ENCODE data around the gene TMEM14C. TPM values are rescaled to one million over a fixed set of nuclear protein-coding genes. Genes with fewer than 3 reads are reported as not detected.

The TMEM14C gene
- total and polyA plus RNA-seq, 2 experiments from 2014 or later = 123 to 232 TPM

DNA sequence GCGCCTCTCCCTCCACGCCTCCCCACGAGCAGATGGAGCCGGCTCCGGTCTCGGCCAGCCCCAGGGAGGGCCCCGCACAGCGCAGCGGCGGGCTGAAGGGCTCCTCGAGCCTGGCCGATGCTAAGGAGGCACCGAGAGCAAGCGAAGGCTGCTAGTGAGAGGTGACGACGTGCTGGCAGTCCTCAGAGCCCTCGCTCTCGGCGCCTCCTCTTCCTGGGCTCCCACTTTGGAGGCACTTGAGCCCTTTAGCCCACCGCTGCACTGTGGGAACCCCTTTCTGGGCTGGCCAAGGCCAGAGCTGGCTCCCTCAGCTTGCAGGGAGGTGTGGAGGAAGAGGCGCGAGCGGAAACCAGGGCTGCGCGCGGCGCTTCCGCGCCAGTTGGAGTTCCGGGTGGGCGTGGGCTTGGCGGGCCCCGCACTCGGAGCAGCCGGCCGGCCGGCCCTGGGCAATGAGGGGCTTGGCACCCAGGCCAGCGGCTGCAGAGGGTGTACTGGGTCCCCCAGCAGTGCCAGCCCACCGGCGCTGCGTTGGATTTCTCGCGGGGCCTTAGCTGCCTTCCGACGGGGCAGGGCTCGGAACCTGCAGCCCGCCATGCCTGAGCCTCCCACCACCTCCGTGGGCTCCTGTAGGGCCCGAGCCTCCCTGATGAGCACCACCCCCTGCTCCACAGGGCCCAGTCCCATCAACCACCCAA, 2.5 kb upstream of the TMEM14C start:
- Histone ChIP-seq H3K79me2 (replicated peaks; ENCODE audit: insufficient read depth) (peaks cover 22% of the 10 kb centered on the region), H3K4me1 (ENCODE audit: insufficient read depth) (peaks cover 19% of the 10 kb centered on the region), H3K4me3 (no peak overlapping the region), H2AFZ (no peak overlapping the region), H3K27ac (ENCODE audit: low read depth) (no peak overlapping the region), H4K20me1 (replicated peaks; ENCODE audit: insufficient read depth) (no peaks in the 10 kb centered on the region), H3F3A (replicated peaks; ENCODE audit: low read depth) (peaks cover 23% of the 10 kb centered on the region), H3K9me2 (ENCODE audit: insufficient read depth) (no peaks in the 10 kb centered on the region), H3K27me3 (ENCODE audit: insufficient read depth) (no peaks in the 10 kb centered on the region), H3K36me3 (ENCODE audit: insufficient read depth) (peaks cover 5% of the 10 kb centered on the region; the same call in 1 of the 2 replicates), H3K4me2 (no peak overlapping the region)
- DNase-seq (ENCODE audit: low spot score) = no peak
- no peak for TF ChIP-seq NANOG (IDR thresholded peaks at IDR 0.05; ENCODE audit: borderline replicate concordance)
- no peak for TF ChIP-seq ZNF114 (CRISPR knock-in tag; IDR thresholded peaks at IDR 0.05)
- no peak for TF ChIP-seq JUNB (IDR thresholded peaks at IDR 0.05; ENCODE audit: unreplicated experiment)
- TF ChIP-seq, protein P1, sequence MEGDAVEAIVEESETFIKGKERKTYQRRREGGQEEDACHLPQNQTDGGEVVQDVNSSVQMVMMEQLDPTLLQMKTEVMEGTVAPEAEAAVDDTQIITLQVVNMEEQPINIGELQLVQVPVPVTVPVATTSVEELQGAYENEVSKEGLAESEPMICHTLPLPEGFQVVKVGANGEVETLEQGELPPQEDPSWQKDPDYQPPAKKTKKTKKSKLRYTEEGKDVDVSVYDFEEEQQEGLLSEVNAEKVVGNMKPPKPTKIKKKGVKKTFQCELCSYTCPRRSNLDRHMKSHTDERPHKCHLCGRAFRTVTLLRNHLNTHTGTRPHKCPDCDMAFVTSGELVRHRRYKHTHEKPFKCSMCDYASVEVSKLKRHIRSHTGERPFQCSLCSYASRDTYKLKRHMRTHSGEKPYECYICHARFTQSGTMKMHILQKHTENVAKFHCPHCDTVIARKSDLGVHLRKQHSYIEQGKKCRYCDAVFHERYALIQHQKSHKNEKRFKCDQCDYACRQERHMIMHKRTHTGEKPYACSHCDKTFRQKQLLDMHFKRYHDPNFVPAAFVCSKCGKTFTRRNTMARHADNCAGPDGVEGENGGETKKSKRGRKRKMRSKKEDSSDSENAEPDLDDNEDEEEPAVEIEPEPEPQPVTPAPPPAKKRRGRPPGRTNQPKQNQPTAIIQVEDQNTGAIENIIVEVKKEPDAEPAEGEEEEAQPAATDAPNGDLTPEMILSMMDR (conservative IDR thresholded peaks at IDR 0.05; ENCODE audit: low read depth in 2 of 2) = no peak
- TF ChIP-seq, protein P2, sequence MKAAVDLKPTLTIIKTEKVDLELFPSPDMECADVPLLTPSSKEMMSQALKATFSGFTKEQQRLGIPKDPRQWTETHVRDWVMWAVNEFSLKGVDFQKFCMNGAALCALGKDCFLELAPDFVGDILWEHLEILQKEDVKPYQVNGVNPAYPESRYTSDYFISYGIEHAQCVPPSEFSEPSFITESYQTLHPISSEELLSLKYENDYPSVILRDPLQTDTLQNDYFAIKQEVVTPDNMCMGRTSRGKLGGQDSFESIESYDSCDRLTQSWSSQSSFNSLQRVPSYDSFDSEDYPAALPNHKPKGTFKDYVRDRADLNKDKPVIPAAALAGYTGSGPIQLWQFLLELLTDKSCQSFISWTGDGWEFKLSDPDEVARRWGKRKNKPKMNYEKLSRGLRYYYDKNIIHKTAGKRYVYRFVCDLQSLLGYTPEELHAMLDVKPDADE (IDR thresholded peaks at IDR 0.05) = no peak
- TF ChIP-seq, protein P3, sequence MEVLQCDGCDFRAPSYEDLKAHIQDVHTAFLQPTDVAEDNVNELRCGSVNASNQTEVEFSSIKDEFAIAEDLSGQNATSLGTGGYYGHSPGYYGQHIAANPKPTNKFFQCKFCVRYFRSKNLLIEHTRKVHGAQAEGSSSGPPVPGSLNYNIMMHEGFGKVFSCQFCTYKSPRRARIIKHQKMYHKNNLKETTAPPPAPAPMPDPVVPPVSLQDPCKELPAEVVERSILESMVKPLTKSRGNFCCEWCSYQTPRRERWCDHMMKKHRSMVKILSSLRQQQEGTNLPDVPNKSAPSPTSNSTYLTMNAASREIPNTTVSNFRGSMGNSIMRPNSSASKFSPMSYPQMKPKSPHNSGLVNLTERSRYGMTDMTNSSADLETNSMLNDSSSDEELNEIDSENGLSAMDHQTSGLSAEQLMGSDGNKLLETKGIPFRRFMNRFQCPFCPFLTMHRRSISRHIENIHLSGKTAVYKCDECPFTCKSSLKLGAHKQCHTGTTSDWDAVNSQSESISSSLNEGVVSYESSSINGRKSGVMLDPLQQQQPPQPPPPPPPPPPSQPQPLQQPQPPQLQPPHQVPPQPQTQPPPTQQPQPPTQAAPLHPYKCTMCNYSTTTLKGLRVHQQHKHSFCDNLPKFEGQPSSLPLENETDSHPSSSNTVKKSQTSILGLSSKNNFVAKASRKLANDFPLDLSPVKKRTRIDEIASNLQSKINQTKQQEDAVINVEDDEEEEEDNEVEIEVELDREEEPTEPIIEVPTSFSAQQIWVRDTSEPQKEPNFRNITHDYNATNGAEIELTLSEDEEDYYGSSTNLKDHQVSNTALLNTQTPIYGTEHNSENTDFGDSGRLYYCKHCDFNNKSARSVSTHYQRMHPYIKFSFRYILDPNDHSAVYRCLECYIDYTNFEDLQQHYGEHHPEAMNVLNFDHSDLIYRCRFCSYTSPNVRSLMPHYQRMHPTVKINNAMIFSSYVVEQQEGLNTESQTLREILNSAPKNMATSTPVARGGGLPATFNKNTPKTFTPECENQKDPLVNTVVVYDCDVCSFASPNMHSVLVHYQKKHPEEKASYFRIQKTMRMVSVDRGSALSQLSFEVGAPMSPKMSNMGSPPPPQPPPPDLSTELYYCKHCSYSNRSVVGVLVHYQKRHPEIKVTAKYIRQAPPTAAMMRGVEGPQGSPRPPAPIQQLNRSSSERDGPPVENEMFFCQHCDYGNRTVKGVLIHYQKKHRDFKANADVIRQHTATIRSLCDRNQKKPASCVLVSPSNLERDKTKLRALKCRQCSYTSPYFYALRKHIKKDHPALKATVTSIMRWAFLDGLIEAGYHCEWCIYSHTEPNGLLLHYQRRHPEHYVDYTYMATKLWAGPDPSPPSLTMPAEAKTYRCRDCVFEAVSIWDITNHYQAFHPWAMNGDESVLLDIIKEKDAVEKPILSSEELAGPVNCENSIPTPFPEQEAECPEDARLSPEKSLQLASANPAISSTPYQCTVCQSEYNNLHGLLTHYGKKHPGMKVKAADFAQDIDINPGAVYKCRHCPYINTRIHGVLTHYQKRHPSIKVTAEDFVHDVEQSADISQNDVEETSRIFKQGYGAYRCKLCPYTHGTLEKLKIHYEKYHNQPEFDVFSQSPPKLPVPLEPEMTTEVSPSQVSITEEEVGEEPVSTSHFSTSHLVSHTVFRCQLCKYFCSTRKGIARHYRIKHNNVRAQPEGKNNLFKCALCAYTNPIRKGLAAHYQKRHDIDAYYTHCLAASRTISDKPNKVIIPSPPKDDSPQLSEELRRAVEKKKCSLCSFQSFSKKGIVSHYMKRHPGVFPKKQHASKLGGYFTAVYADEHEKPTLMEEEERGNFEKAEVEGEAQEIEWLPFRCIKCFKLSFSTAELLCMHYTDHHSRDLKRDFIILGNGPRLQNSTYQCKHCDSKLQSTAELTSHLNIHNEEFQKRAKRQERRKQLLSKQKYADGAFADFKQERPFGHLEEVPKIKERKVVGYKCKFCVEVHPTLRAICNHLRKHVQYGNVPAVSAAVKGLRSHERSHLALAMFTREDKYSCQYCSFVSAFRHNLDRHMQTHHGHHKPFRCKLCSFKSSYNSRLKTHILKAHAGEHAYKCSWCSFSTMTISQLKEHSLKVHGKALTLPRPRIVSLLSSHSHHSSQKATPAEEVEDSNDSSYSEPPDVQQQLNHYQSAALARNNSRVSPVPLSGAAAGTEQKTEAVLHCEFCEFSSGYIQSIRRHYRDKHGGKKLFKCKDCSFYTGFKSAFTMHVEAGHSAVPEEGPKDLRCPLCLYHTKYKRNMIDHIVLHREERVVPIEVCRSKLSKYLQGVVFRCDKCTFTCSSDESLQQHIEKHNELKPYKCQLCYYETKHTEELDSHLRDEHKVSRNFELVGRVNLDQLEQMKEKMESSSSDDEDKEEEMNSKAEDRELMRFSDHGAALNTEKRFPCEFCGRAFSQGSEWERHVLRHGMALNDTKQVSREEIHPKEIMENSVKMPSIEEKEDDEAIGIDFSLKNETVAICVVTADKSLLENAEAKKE (CRISPR knock-in tag; IDR thresholded peaks at IDR 0.05) = no peak
- no peak for TF ChIP-seq EZH2phosphoT487 (IDR thresholded peaks at IDR 0.05; ENCODE audit: unreplicated experiment)
- TF ChIP-seq CREB1 (CRISPR knock-in tag; IDR thresholded peaks at IDR 0.05; ENCODE audit: low read depth) = no peak
- no peak for TF ChIP-seq EZH2 (IDR thresholded peaks at IDR 0.05; ENCODE audit: low read depth, unreplicated experiment)
- TF ChIP-seq STAT1 (IDR thresholded peaks at IDR 0.05; ENCODE audit: unreplicated experiment) = no peak
- no peak for TF ChIP-seq ZNF331 (CRISPR knock-in tag; IDR thresholded peaks at IDR 0.05; ENCODE audit: low read depth)
- TF ChIP-seq, protein P4, sequence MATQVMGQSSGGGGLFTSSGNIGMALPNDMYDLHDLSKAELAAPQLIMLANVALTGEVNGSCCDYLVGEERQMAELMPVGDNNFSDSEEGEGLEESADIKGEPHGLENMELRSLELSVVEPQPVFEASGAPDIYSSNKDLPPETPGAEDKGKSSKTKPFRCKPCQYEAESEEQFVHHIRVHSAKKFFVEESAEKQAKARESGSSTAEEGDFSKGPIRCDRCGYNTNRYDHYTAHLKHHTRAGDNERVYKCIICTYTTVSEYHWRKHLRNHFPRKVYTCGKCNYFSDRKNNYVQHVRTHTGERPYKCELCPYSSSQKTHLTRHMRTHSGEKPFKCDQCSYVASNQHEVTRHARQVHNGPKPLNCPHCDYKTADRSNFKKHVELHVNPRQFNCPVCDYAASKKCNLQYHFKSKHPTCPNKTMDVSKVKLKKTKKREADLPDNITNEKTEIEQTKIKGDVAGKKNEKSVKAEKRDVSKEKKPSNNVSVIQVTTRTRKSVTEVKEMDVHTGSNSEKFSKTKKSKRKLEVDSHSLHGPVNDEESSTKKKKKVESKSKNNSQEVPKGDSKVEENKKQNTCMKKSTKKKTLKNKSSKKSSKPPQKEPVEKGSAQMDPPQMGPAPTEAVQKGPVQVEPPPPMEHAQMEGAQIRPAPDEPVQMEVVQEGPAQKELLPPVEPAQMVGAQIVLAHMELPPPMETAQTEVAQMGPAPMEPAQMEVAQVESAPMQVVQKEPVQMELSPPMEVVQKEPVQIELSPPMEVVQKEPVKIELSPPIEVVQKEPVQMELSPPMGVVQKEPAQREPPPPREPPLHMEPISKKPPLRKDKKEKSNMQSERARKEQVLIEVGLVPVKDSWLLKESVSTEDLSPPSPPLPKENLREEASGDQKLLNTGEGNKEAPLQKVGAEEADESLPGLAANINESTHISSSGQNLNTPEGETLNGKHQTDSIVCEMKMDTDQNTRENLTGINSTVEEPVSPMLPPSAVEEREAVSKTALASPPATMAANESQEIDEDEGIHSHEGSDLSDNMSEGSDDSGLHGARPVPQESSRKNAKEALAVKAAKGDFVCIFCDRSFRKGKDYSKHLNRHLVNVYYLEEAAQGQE (IDR thresholded peaks at IDR 0.05; ENCODE audit: unreplicated experiment) = no peak
- Mint-ChIP-seq H3K4me1 (peaks cover 23% of the 10 kb centered on the region), H3K27me3 (ENCODE audit: insufficient read depth, low read depth, poor library complexity) (peaks cover 13% of the 10 kb centered on the region), H3K9me3 (peaks cover 34% of the 10 kb centered on the region), H3K27ac (no peak overlapping the region), H3K4me3 (no peak overlapping the region), H3K36me3 (ENCODE audit: low read depth) (peaks cover 37% of the 10 kb centered on the region)
- no peak; the same call in 2 of the 3 replicates for ATAC-seq

All from GM23338 (cell line).